Esophagus squamous epithelium (tissue), 4 donors: ENCODE data around the gene P2RY13.

ENCODE experiments used
- POLR2A ChIP-seq, 4 donors: fragments of 450-650 bp; IDR thresholded peaks; one replicate each; pipeline ENCODE4 v1.6.1; 2017; ENCODE audit warnings: antibody characterized with exemption in 4 of 4, mild to moderate bottlenecking in 4 of 4, moderate library complexity in 3 of 4
- TF ChIP-seq, protein P1 (sequence below), 6 experiments: fragments of 450-650 bp in 4 of 6; fragments of 200-600 bp in 2 of 6; sonication (generic) in 2 of 6; IDR thresholded peaks; one replicate each; pipeline ENCODE4 v1.5.1; 2016 to 2019; ENCODE audit warnings: antibody characterized with exemption in 6 of 6, mild to moderate bottlenecking in 4 of 6, moderate library complexity in 4 of 6

GRCh38 chr3:151321526-151321925 is 7.8 kb downstream of the P2RY13 start:
- TF ChIP-seq, protein P1, sequence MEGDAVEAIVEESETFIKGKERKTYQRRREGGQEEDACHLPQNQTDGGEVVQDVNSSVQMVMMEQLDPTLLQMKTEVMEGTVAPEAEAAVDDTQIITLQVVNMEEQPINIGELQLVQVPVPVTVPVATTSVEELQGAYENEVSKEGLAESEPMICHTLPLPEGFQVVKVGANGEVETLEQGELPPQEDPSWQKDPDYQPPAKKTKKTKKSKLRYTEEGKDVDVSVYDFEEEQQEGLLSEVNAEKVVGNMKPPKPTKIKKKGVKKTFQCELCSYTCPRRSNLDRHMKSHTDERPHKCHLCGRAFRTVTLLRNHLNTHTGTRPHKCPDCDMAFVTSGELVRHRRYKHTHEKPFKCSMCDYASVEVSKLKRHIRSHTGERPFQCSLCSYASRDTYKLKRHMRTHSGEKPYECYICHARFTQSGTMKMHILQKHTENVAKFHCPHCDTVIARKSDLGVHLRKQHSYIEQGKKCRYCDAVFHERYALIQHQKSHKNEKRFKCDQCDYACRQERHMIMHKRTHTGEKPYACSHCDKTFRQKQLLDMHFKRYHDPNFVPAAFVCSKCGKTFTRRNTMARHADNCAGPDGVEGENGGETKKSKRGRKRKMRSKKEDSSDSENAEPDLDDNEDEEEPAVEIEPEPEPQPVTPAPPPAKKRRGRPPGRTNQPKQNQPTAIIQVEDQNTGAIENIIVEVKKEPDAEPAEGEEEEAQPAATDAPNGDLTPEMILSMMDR (IDR thresholded peaks at IDR 0.05) = no peak
- TF ChIP-seq POLR2A (IDR thresholded peaks at IDR 0.05) = no peak
